ENCODE results near the gene PLB1. TPM values are rescaled to one million over a fixed set of nuclear protein-coding genes. Genes with fewer than 3 reads are reported as not detected.

The PLB1 gene
- total RNA-seq, 1 donor from 2014 or later, result not detected

GRCh38 chr2:28513097-28513496 is 17.2 kb downstream of the PLB1 start:
- TF ChIP-seq CTCF (IDR thresholded peaks at IDR 0.05; ENCODE audit: partially characterized antibody, unreplicated experiment), result no peak
- DNase-seq, result no peak
- Mint-ChIP-seq H3K4me1 (ENCODE audit: low read depth, unreplicated experiment) (no peaks in the 10 kb centered on the region), H3K4me3 (ENCODE audit: unreplicated experiment) (no peak overlapping the region), H3K27ac (ENCODE audit: unreplicated experiment) (no peak overlapping the region), H3K36me3 (ENCODE audit: unreplicated experiment) (no peaks in the 10 kb centered on the region), H3K9me3 (ENCODE audit: unreplicated experiment) (no peaks in the 10 kb centered on the region), H3K27me3 (ENCODE audit: unreplicated experiment) (peaks cover 2% of the 10 kb centered on the region)

- no peak for TF ChIP-seq CTCF (IDR thresholded peaks at IDR 0.05; ENCODE audit: partially characterized antibody, unreplicated experiment)
- H3K27me3 Mint-ChIP-seq (ENCODE audit: unreplicated experiment), result peaks cover under 1% of the 10 kb centered on the region
- no peaks in the 10 kb centered on the region for H3K4me1 Mint-ChIP-seq (ENCODE audit: low read depth, unreplicated experiment)
- no peak overlapping the region for H3K27ac Mint-ChIP-seq (ENCODE audit: unreplicated experiment)
- DNase-seq, result no peak
- H3K4me3 Mint-ChIP-seq (ENCODE audit: unreplicated experiment), result no peak overlapping the region
- no peaks in the 10 kb centered on the region for H3K36me3 Mint-ChIP-seq (ENCODE audit: unreplicated experiment)
- no peaks in the 10 kb centered on the region for H3K9me3 Mint-ChIP-seq (ENCODE audit: unreplicated experiment)
These were observed 19.4 kb downstream of the PLB1 start for GRCh38 chr2:28515176-28515751.

- no peaks in the 10 kb centered on the region for H3K27me3 Mint-ChIP-seq (ENCODE audit: unreplicated experiment)
- H3K36me3 Mint-ChIP-seq (ENCODE audit: unreplicated experiment), result no peaks in the 10 kb centered on the region
- H3K4me1 Mint-ChIP-seq (ENCODE audit: low read depth, unreplicated experiment), result no peaks in the 10 kb centered on the region
- H3K27ac Mint-ChIP-seq (ENCODE audit: unreplicated experiment), result no peak overlapping the region
- H3K9me3 Mint-ChIP-seq (ENCODE audit: unreplicated experiment), result peaks cover 1% of the 10 kb centered on the region
- no peak for DNase-seq
- H3K4me3 Mint-ChIP-seq (ENCODE audit: unreplicated experiment), result no peak overlapping the region
- no peak for TF ChIP-seq CTCF (IDR thresholded peaks at IDR 0.05; ENCODE audit: partially characterized antibody, unreplicated experiment)
These were observed 20.6 kb downstream of the PLB1 start for GRCh38 chr2:28516430-28516829.

- Mint-ChIP-seq H3K36me3 (ENCODE audit: unreplicated experiment) (no peaks in the 10 kb centered on the region), H3K27me3 (ENCODE audit: unreplicated experiment) (no peaks in the 10 kb centered on the region), H3K4me3 (ENCODE audit: unreplicated experiment) (no peak overlapping the region), H3K4me1 (ENCODE audit: low read depth, unreplicated experiment) (no peaks in the 10 kb centered on the region), H3K27ac (ENCODE audit: unreplicated experiment) (no peak overlapping the region), H3K9me3 (ENCODE audit: unreplicated experiment) (peaks cover 2% of the 10 kb centered on the region)
- no peak for DNase-seq
- TF ChIP-seq CTCF (IDR thresholded peaks at IDR 0.05; ENCODE audit: partially characterized antibody, unreplicated experiment), result no peak
These were observed 21.1 kb downstream of the PLB1 start for GRCh38 chr2:28516950-28517349.

GRCh38 chr2:28521663-28522062 is 25.8 kb downstream of the PLB1 start:
- Mint-ChIP-seq H3K27me3 (ENCODE audit: unreplicated experiment) (no peaks in the 10 kb centered on the region), H3K9me3 (ENCODE audit: unreplicated experiment) (peaks cover 4% of the 10 kb centered on the region), H3K4me3 (ENCODE audit: unreplicated experiment) (no peak overlapping the region), H3K36me3 (ENCODE audit: unreplicated experiment) (no peaks in the 10 kb centered on the region), H3K4me1 (ENCODE audit: low read depth, unreplicated experiment) (peaks cover 17% of the 10 kb centered on the region), H3K27ac (ENCODE audit: unreplicated experiment) (no peak overlapping the region)
- no peak for TF ChIP-seq CTCF (IDR thresholded peaks at IDR 0.05; ENCODE audit: partially characterized antibody, unreplicated experiment)
- no peak for DNase-seq

Data from glutamatergic neuron (in vitro differentiated cells).